Measurements from ENCODE around the gene RARA. TPM values are rescaled to one million over a fixed set of nuclear protein-coding genes. Genes with fewer than 3 reads are reported as not detected.

RARA gene
- total and polyA plus RNA-seq, 2 experiments from 2014 or later: 7.4 to 15.9 TPM

DNA sequence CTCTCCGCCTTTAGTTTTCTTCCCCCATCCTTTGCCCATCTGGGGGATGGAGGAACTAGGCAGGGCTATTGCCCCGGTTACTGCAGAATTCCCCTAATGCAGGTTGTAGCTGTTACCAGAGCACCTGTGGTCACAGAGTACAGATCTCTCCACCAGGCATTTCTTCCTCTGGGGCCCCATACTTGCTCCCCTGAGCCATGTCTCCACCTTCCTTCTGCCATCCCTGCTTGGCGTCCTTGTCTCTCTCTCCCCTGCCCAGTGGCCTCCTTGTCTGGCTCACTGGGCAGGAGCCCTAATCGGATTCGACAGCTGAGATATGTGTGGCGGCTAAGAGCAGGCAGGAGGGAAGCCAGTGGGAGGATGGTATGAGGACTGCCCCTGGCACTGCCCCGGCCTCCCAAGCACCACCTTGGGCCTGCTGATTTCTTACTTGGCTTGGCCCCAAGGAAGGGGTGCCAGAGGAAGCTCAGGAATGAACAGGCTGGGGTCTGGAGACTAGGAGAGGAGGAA is 2.0 kb downstream of the RARA start:
- Histone ChIP-seq H4K20me1 (replicated peaks; ENCODE audit: insufficient read depth) (peaks cover 9% of the 10 kb centered on the region; the same call in 1 of the 2 replicates), H2AFZ (no peak overlapping the region), H3K9me2 (ENCODE audit: insufficient read depth) (no peaks in the 10 kb centered on the region), H3K4me2 (no peak overlapping the region), H3K79me2 (replicated peaks; ENCODE audit: insufficient read depth) (no peaks in the 10 kb centered on the region), H3K4me3 (no peak overlapping the region), H3F3A (replicated peaks; ENCODE audit: low read depth) (peaks cover 22% of the 10 kb centered on the region), H3K36me3 (ENCODE audit: insufficient read depth) (no peaks in the 10 kb centered on the region), H3K4me1 (ENCODE audit: insufficient read depth) (peaks cover 50% of the 10 kb centered on the region), H3K27me3 (ENCODE audit: insufficient read depth) (peaks cover 19% of the 10 kb centered on the region), H3K27ac (ENCODE audit: low read depth) (no peak overlapping the region)
- no peaks in the 10 kb centered on the region; the same call in 2 of the 3 replicates for H3K36me3 Mint-ChIP-seq (ENCODE audit: low read depth)
- H3K9me3 Mint-ChIP-seq: no peaks in the 10 kb centered on the region
- TF ChIP-seq, protein P1, sequence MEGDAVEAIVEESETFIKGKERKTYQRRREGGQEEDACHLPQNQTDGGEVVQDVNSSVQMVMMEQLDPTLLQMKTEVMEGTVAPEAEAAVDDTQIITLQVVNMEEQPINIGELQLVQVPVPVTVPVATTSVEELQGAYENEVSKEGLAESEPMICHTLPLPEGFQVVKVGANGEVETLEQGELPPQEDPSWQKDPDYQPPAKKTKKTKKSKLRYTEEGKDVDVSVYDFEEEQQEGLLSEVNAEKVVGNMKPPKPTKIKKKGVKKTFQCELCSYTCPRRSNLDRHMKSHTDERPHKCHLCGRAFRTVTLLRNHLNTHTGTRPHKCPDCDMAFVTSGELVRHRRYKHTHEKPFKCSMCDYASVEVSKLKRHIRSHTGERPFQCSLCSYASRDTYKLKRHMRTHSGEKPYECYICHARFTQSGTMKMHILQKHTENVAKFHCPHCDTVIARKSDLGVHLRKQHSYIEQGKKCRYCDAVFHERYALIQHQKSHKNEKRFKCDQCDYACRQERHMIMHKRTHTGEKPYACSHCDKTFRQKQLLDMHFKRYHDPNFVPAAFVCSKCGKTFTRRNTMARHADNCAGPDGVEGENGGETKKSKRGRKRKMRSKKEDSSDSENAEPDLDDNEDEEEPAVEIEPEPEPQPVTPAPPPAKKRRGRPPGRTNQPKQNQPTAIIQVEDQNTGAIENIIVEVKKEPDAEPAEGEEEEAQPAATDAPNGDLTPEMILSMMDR (conservative IDR thresholded peaks at IDR 0.05; ENCODE audit: low read depth in 2 of 2): no peak
- TF ChIP-seq, protein P2, sequence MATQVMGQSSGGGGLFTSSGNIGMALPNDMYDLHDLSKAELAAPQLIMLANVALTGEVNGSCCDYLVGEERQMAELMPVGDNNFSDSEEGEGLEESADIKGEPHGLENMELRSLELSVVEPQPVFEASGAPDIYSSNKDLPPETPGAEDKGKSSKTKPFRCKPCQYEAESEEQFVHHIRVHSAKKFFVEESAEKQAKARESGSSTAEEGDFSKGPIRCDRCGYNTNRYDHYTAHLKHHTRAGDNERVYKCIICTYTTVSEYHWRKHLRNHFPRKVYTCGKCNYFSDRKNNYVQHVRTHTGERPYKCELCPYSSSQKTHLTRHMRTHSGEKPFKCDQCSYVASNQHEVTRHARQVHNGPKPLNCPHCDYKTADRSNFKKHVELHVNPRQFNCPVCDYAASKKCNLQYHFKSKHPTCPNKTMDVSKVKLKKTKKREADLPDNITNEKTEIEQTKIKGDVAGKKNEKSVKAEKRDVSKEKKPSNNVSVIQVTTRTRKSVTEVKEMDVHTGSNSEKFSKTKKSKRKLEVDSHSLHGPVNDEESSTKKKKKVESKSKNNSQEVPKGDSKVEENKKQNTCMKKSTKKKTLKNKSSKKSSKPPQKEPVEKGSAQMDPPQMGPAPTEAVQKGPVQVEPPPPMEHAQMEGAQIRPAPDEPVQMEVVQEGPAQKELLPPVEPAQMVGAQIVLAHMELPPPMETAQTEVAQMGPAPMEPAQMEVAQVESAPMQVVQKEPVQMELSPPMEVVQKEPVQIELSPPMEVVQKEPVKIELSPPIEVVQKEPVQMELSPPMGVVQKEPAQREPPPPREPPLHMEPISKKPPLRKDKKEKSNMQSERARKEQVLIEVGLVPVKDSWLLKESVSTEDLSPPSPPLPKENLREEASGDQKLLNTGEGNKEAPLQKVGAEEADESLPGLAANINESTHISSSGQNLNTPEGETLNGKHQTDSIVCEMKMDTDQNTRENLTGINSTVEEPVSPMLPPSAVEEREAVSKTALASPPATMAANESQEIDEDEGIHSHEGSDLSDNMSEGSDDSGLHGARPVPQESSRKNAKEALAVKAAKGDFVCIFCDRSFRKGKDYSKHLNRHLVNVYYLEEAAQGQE (IDR thresholded peaks at IDR 0.05; ENCODE audit: unreplicated experiment): no peak
- TF ChIP-seq ZNF331 (CRISPR knock-in tag; IDR thresholded peaks at IDR 0.05; ENCODE audit: low read depth): no peak
- TF ChIP-seq, protein P3, sequence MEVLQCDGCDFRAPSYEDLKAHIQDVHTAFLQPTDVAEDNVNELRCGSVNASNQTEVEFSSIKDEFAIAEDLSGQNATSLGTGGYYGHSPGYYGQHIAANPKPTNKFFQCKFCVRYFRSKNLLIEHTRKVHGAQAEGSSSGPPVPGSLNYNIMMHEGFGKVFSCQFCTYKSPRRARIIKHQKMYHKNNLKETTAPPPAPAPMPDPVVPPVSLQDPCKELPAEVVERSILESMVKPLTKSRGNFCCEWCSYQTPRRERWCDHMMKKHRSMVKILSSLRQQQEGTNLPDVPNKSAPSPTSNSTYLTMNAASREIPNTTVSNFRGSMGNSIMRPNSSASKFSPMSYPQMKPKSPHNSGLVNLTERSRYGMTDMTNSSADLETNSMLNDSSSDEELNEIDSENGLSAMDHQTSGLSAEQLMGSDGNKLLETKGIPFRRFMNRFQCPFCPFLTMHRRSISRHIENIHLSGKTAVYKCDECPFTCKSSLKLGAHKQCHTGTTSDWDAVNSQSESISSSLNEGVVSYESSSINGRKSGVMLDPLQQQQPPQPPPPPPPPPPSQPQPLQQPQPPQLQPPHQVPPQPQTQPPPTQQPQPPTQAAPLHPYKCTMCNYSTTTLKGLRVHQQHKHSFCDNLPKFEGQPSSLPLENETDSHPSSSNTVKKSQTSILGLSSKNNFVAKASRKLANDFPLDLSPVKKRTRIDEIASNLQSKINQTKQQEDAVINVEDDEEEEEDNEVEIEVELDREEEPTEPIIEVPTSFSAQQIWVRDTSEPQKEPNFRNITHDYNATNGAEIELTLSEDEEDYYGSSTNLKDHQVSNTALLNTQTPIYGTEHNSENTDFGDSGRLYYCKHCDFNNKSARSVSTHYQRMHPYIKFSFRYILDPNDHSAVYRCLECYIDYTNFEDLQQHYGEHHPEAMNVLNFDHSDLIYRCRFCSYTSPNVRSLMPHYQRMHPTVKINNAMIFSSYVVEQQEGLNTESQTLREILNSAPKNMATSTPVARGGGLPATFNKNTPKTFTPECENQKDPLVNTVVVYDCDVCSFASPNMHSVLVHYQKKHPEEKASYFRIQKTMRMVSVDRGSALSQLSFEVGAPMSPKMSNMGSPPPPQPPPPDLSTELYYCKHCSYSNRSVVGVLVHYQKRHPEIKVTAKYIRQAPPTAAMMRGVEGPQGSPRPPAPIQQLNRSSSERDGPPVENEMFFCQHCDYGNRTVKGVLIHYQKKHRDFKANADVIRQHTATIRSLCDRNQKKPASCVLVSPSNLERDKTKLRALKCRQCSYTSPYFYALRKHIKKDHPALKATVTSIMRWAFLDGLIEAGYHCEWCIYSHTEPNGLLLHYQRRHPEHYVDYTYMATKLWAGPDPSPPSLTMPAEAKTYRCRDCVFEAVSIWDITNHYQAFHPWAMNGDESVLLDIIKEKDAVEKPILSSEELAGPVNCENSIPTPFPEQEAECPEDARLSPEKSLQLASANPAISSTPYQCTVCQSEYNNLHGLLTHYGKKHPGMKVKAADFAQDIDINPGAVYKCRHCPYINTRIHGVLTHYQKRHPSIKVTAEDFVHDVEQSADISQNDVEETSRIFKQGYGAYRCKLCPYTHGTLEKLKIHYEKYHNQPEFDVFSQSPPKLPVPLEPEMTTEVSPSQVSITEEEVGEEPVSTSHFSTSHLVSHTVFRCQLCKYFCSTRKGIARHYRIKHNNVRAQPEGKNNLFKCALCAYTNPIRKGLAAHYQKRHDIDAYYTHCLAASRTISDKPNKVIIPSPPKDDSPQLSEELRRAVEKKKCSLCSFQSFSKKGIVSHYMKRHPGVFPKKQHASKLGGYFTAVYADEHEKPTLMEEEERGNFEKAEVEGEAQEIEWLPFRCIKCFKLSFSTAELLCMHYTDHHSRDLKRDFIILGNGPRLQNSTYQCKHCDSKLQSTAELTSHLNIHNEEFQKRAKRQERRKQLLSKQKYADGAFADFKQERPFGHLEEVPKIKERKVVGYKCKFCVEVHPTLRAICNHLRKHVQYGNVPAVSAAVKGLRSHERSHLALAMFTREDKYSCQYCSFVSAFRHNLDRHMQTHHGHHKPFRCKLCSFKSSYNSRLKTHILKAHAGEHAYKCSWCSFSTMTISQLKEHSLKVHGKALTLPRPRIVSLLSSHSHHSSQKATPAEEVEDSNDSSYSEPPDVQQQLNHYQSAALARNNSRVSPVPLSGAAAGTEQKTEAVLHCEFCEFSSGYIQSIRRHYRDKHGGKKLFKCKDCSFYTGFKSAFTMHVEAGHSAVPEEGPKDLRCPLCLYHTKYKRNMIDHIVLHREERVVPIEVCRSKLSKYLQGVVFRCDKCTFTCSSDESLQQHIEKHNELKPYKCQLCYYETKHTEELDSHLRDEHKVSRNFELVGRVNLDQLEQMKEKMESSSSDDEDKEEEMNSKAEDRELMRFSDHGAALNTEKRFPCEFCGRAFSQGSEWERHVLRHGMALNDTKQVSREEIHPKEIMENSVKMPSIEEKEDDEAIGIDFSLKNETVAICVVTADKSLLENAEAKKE (CRISPR knock-in tag; IDR thresholded peaks at IDR 0.05): no peak
- no peak for TF ChIP-seq CREB1 (CRISPR knock-in tag; IDR thresholded peaks at IDR 0.05; ENCODE audit: low read depth)
- TF ChIP-seq JUNB (IDR thresholded peaks at IDR 0.05; ENCODE audit: unreplicated experiment): no peak
- TF ChIP-seq NANOG (IDR thresholded peaks at IDR 0.05; ENCODE audit: borderline replicate concordance): no peak
- H3K4me3 Mint-ChIP-seq: no peak overlapping the region; the same call in 2 of the 3 replicates
- peaks cover 53% of the 10 kb centered on the region for H3K4me1 Mint-ChIP-seq
- no peak for DNase-seq (ENCODE audit: low spot score)
- no peak for ATAC-seq
- H3K27me3 Mint-ChIP-seq (ENCODE audit: insufficient read depth, low read depth, poor library complexity): peaks cover 18% of the 10 kb centered on the region
- H3K27ac Mint-ChIP-seq: no peak overlapping the region
